ENCODE data around the gene PTPRE.
A peak's percentile ranks its signal among the peaks of the same experiment; 100 is the strongest.

The PTPRE gene

DNA sequence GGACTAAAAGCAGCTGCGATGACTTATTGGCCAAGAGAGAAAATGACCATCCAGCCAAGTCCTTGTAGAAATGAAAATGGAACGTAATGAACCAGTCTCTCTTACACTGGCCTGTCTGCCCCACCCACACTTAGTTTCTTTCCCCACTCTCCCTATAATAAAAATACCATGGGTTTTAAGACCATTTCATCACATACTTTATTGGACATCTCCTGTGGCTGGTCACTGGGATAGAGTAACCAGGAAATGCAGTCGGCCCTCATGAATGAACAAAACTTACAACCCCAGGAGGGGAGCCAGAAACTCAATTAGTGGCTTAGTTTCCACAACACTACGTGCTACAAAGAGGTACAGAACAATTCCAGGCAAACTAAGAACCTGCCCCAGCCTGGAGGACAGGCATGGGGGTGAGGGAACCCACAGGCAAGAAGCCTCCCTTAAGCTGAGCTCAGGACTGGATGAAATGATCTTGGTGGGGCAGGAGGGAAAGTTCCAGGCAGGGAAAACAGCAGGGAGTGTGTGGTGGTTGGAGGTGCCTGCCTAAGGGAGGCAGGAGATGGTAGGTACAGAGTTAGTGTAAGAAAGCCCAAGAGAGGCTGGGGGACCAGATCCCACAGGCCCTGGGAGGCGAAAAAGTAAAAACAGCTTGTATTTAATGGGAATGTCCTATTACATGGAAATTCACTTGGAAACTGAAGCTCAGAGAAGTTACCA, 189.7 kb downstream of the PTPRE start:
- no peak for DNase-seq (ENCODE audit: low spot score)

DNA sequence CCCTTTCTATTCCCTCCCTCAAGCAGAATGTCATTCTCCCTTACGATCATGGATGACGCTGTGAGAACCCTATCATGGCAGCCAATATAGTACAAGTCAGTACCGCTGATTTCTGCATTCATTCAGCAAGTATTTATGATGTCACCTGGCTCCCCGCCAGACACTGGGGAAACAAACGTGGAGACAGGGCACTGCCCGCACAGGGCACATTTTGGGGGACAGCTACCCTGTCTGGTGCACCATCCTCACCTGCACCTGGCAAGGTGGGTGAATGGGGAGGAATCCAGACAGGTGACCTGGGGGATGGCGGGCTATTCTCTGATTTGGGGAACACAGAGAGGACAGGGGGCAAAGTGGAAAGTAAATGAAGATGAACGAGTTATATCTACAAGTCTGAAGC, 190.9 kb downstream of the PTPRE start:
- no peak for DNase-seq (ENCODE audit: low spot score)

- no peak for DNase-seq (ENCODE audit: low spot score)
These were observed 191.7 kb downstream of the PTPRE start for GRCh38 chr10:128098631-128099030.

GRCh38 chr10:128099901-128100300, 193.0 kb downstream of the PTPRE start:
- no peak for DNase-seq (ENCODE audit: low spot score)

DNA sequence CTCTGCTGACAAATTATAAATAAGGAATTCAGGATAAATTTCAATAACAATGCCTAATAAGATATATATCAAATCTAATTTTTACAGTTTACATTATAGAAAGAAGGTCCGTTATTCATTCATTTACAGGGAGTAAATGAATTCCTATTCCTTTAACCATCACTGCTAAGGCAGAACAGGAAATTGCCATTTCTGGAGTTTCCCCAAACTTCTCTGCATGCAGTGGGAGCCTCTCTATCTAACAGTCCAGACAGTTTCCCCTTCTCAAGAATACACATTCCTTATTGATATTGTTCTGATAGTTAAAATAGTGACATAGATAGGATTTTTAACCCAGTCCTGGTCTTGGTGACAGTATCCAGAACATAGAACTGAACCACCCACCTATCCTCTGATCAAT, 195.0 kb downstream of the PTPRE start:
- DNase-seq (ENCODE audit: low spot score): no peak

DNA sequence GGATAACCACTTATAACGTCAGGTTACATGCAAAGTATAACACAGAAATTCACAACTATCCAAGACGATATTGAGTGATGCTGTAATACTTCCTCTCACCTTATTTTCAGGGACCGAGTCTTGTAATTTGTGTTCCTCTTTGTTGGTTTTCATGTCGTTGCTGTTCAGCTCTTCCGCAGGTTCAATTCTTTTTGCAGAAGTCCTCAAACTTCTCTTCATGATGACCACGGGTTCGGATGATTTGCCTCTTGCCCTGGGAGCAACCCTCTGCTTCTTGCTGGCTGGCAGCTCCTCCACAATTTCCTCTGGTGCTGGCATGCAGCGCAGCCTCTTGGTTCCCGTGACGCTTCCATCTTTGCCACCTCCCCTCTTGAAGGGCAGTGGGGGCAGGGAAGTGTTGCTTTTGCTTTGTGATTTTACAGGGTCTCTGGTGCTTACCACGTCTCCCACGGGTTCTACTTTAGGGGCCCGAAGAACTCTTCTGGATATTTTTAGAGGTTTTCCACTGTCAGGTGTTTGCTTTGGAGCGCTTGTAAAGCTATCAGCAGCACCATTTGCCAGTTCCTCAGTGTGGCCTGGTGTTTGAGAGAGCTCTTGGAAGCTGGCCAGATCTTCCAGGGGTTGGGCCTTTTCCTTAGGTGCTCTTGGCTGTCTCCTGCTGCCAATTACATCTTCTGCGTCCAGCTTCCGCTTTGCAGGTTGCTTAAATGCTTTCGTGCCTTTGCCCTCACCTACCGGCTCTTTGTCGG, 195.8 kb downstream of the PTPRE start:
- DNase-seq (ENCODE audit: low spot score): no peak

- no peak for DNase-seq (ENCODE audit: low spot score)
These were observed 196.4 kb downstream of the PTPRE start for GRCh38 chr10:128103229-128103714.

- DNase-seq (ENCODE audit: low spot score): no peak
These were observed 198.5 kb downstream of the PTPRE start for GRCh38 chr10:128105383-128105782.

GRCh38 chr10:128109707-128110106, 202.8 kb downstream of the PTPRE start:
- DNase-seq (ENCODE audit: low spot score): no peak

- no peak for DNase-seq (ENCODE audit: low spot score)
These were observed 203.4 kb downstream of the PTPRE start for GRCh38 chr10:128110339-128110738.

DNA sequence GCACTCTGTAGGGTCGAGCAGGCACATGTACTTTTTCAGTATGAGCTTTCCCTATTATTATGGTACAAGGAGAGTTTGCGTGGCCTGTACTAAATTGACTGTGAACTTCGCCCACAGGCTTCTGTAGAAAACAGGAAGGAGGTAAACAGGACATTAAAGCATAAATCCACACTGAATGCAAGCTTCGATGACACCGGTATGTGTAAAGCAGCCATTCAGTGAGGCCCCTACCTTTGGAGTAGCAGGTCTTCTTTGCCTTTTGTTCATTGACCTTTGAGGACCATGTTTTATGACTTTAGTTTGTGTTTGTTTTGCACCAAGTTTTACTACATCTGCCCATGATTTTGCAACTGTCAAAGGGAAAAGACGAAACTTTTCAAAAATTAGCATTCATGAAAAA, 204.8 kb downstream of the PTPRE start:
- no peak for DNase-seq (ENCODE audit: low spot score)

GRCh38 chr10:128113026-128113425, 206.1 kb downstream of the PTPRE start:
- no peak for DNase-seq (ENCODE audit: low spot score)

DNA sequence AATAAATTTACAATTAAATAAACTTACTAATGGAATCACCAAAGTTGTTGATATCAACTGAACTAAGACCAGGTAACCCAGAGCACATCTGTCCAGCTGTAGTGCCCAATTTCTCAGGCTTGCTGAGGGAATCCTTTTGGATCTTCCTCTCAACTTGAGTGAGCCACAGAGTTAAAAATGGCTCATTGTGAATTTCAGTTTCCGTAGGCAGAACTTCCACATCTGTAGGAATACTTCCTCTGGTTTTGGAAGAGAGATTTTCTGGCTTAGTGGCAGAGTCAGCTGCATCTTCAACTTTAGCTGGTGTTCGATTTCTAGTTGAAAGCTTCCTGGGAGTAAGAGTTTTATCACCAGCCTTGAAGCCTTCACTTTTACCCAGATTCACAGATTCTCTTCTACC, 208.0 kb downstream of the PTPRE start:
- no peak for DNase-seq (ENCODE audit: low spot score)

DNA sequence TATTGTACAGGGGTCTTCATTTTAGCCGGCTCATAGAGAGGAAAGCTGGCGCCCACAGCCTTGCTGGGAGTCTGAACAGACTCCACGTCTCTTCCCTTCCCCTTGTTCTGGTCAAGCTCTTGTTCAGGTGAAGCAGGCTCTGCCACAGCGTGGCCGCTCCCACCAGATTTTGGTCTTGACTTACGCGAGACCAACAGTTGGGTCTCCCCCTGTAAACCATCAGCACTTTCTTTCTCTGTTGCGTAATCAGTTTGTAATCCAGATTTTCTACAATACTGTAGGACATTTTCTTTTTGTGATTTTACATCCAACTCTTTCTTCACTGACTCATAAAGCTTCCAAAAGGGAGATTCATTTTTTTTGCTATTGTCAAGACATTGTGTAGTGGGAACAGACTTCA, 208.5 kb downstream of the PTPRE start:
- no peak for DNase-seq (ENCODE audit: low spot score)

GRCh38 chr10:128116187-128116586, 209.3 kb downstream of the PTPRE start:
- DNase-seq (ENCODE audit: low spot score): no peak

DNA sequence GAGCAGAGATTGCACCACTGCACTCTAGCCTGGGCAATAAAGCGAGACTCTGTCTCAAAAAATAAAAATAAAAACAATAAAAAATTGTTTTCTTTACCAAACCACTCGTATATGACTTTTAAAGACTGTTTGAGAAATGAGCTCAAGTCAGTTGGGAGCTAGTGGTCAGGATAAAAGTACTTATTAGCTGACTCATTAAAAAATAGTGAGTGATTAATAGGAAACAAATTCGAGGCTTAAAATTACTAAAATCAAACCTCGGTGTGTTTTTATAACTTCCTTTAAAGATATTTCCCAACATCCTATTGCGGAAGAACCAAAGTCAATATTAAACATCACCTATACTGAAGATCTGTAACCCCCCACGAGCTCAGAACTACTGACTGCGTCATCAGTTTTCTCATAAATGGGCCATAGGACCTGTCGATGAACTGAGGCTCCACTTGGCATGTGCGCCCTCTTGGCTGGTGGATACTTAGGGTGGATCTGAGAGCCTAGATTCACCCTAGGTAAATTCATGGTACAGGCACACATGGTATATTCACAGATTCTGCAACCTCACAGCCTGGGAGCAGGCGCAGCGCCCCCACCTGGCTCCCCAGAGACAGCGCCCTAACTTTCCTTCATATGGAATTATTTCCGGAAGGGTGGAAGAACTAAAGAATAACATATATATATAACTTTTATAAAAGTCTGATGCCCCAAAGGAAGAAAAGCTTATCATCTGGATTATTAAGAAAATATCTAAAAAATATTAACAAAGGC, 210.1 kb downstream of the PTPRE start:
- DNase-seq (ENCODE audit: low spot score): no peak

DNA sequence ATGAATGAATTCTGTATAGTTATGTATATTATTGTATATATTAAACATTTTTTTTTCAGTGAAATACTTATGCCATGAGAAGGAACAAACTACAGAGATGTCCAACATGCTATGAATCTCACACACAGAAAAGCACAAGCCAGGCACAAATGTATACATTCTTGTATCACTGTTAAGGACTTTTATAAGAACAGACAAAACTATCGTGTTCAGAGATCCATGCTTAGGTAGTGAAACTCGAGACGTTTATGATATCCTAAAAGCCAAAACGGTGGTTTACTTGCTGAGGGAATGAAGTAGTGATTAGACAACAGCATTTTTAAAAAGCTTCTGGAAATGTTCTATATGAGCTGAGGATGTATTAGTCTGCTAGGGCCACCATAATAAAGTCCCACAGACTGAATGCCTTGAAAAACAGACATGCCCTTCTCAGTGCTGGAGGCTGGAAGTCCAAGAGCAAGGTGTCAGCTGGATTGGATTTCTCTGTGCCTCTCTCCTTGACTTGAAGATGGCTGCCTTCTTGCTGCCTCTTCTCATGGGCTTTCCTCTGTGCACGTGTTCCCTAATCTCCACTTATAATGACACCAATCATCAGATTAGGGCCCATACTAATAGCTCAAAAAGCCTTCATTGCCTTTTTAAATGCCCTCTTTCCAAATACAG, 215.0 kb downstream of the PTPRE start:
- no peak for DNase-seq (ENCODE audit: low spot score)

GRCh38 chr10:128122931-128123330, 216.0 kb downstream of the PTPRE start:
- DNase-seq (ENCODE audit: low spot score): no peak

GRCh38 chr10:128123846-128124245, 216.9 kb downstream of the PTPRE start:
- DNase-seq (ENCODE audit: low spot score): no peak

DNA sequence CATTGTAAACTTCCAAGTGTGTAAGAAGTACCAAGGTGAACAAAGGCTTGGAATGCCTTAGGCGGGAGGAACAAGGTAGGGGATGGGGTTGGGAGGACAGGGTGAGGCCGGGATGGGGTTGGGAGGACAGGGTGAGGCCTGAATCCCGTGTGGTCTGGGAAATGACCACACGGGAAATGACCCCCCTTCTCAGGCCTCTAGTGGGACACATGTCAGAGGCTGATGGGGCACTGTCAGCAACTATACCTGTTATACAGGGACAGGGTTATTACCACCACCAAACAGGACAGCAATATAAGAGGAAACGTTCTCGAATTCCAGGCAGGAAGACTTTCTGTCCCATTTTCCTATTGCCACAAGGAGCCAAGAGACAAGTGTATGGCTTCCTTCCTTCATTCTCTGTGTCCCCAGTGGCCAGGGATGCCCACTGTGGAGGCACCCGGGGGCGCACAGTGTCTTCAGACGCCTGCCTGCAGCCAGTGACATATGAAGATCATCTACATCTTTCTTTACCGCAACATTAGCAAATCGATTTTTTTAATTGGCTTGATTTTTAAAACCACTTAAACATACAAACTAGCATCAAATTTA, 218.0 kb downstream of the PTPRE start:
- peak; percentile 9 for DNase-seq (ENCODE audit: low spot score)

- DNase-seq (ENCODE audit: low spot score): no peak
These were observed 218.6 kb downstream of the PTPRE start for GRCh38 chr10:128125416-128125943.

All from AG08395 (cell line).